Stimulated activated CD4-positive, alpha-beta T cell treated with anti-CD3 and anti-CD28 coated beads, Interleukin-2, amount 100 ng/mL, for 48 hours (primary cell): ENCODE results near the gene FXYD6.

ENCODE experiments used
- DNase-seq, 2 donors: peaks; one replicate each; pipeline ENCODE4 v3.0.0-alpha.2; 2020

Gene FXYD6

GRCh38 chr11:117884994-117885393 lies 8.5 kb upstream of the FXYD6 start:
- no peak for DNase-seq

GRCh38 chr11:117883063-117883462 lies 6.6 kb upstream of the FXYD6 start:
- DNase-seq, result no peak

GRCh38 chr11:117882311-117882905 lies 6.0 kb upstream of the FXYD6 start:
- no peak for DNase-seq

GRCh38 chr11:117881217-117881616 lies 4.8 kb upstream of the FXYD6 start:
- DNase-seq, result no peak

- no peak for DNase-seq
These were observed 3.3 kb upstream of the FXYD6 start for GRCh38 chr11:117879516-117880480.

- no peak for DNase-seq
These were observed 2.5 kb upstream of the FXYD6 start for GRCh38 chr11:117878939-117879475.

GRCh38 chr11:117878314-117878938 lies 2.0 kb upstream of the FXYD6 start:
- DNase-seq, result no peak

- no peak for DNase-seq
These were observed 794 bp upstream of the FXYD6 start for GRCh38 chr11:117877120-117877784.

- DNase-seq, result no peak
These were observed 458 bp downstream of the FXYD6 start for GRCh38 chr11:117876059-117876340.

GRCh38 chr11:117875382-117876058 lies 938 bp downstream of the FXYD6 start:
- no peak for DNase-seq

- no peak for DNase-seq
These were observed 1.5 kb downstream of the FXYD6 start for GRCh38 chr11:117874910-117875381.

GRCh38 chr11:117874253-117874909 lies 2.1 kb downstream of the FXYD6 start:
- DNase-seq, result no peak

- no peak for DNase-seq
These were observed 2.7 kb downstream of the FXYD6 start for GRCh38 chr11:117873828-117874125.

- no peak for DNase-seq
These were observed 3.3 kb downstream of the FXYD6 start for GRCh38 chr11:117872975-117873827.

- DNase-seq, result no peak
These were observed 4.0 kb downstream of the FXYD6 start for GRCh38 chr11:117872420-117872961.

GRCh38 chr11:117871784-117872183 lies 4.7 kb downstream of the FXYD6 start:
- DNase-seq, result no peak

- DNase-seq, result no peak
These were observed 5.3 kb downstream of the FXYD6 start for GRCh38 chr11:117871160-117871559.

GRCh38 chr11:117870103-117870952 lies 6.1 kb downstream of the FXYD6 start:
- DNase-seq, result no peak

- no peak for DNase-seq
These were observed 6.9 kb downstream of the FXYD6 start for GRCh38 chr11:117869604-117870003.
